ENCODE data around the gene HMGXB4.

- TF ChIP-seq CTCF (IDR thresholded peaks at IDR 0.05): no peak
- no peak for TF ChIP-seq POLR2AphosphoS5 (IDR thresholded peaks at IDR 0.05)
- TF ChIP-seq EP300 (IDR thresholded peaks at IDR 0.05): no peak
- TF ChIP-seq POLR2A (IDR thresholded peaks at IDR 0.05): no peak
These were observed 71.2 kb downstream of the HMGXB4 start for GRCh38 chr22:35328472-35328885.

Data from suprapubic skin (tissue), 4 donors.